ENCODE measurements around the gene NNT. TPM values are rescaled to one million over a fixed set of nuclear protein-coding genes. Genes with fewer than 3 reads are reported as not detected.
"Not testable (repeated sequence)": the region's sequence is repeated elsewhere in the genome, so short reads cannot be mapped to it uniquely, and the experiment has no call there.

NNT gene
- total RNA-seq, 1 experiment from 2014 or later, result 71.6 TPM

GRCh38 chr5:43592363-43592762 is 10.6 kb upstream of the NNT start:
- TF ChIP-seq EZH2 (IDR thresholded peaks at IDR 0.05; ENCODE audit: borderline replicate concordance, low read depth, low read length, poor library complexity, severe bottlenecking), result no peak
- no peak for TF ChIP-seq CTCF (conservative IDR thresholded peaks at IDR 0.05; ENCODE audit: low read depth, low read length)
- CTCF ChIA-PET, result no interaction called here

GRCh38 chr5:43598927-43599326 is 4.1 kb upstream of the NNT start:
- H3K36me3 ChIP-seq (ENCODE audit: insufficient read depth, low read length, poor library complexity, severe bottlenecking); H3K4me3 ChIP-seq (ENCODE audit: low read depth, low read length, poor library complexity, severe bottlenecking); POLR2A ChIA-PET (ENCODE audit: low non-redundant PET); H3K27ac ChIP-seq (ENCODE audit: low read depth, low read length, poor library complexity, severe bottlenecking); BruUV-seq (replicated peaks); intact Hi-C loops (cut with micrococcal nuclease; ENCODE audit: unreplicated experiment); CTCF ChIA-PET; H3K9me3 ChIP-seq (ENCODE audit: low read depth, low read length, poor library complexity, severe bottlenecking); H3K27me3 ChIP-seq (replicated peaks; ENCODE audit: insufficient read depth, low read depth, low read length, poor library complexity); DNase-seq (ENCODE audit: low spot score): not testable (repeated sequence)
- peaks cover 11% of the 10 kb centered on the region for H3K4me1 ChIP-seq (ENCODE audit: insufficient read depth, low read length, poor library complexity, severe bottlenecking)

More at GRCh38 chr5:43592363-43592762, 10.6 kb upstream of the NNT start:
- Histone ChIP-seq H3K4me1 (ENCODE audit: insufficient read depth, low read length, poor library complexity, severe bottlenecking) (peaks cover 3% of the 10 kb centered on the region), H3K9me3 (ENCODE audit: low read depth, low read length, poor library complexity, severe bottlenecking) (no peaks in the 10 kb centered on the region), H3K27ac (ENCODE audit: low read depth, low read length, poor library complexity, severe bottlenecking) (no peak overlapping the region), H3K36me3 (ENCODE audit: insufficient read depth, low read length, poor library complexity, severe bottlenecking) (no peaks in the 10 kb centered on the region), H3K27me3 (replicated peaks; ENCODE audit: insufficient read depth, low read depth, low read length, poor library complexity) (no peaks in the 10 kb centered on the region), H3K4me3 (ENCODE audit: low read depth, low read length, poor library complexity, severe bottlenecking) (no peak overlapping the region)
- DNase-seq (ENCODE audit: low spot score), result no peak
- POLR2A ChIA-PET (ENCODE audit: low non-redundant PET), result no interaction called here
- BruUV-seq (replicated peaks), result no TSS peak
- intact Hi-C loops (cut with micrococcal nuclease; ENCODE audit: unreplicated experiment), result no loop called here

DNA sequence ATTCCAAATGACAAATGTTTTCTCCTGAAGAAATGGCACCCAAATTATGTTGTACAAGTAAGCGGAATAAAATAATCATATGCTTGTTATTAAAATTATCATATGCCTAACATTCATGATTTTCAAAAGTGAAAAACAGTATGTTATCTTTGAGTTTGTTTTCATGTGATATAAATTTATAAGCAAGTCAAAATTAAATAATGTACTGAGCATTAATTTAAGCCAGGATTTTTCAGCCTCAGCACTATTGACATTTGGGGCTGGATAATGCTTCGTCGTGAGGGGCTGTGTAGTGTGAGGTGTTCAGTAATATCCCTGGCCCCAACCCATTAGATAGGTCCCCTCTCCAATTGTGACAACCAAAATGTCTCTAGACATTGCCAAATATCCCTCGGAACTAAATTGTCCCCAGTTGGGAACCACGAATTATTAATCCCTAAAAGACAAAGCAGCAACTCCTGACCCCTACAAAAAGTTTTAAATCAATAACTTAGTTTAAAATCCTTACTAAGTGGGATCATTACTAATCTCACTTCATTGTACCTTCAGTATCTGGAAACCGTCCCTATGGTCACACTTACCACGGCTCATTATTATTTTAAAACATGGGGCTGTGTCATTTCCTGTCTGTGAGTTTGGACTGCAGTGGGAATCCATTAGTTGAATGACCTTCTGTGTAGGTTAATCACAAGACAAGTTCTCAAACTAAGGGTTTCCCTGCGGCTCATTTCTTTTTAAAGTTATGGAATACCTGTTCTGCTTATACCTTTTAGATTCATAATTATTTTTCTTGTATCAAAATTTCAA is 1.3 kb upstream of the NNT start:
- TF ChIP-seq CTCF (conservative IDR thresholded peaks at IDR 0.05; ENCODE audit: low read depth, low read length), result no peak
- TF ChIP-seq EZH2 (IDR thresholded peaks at IDR 0.05; ENCODE audit: borderline replicate concordance, low read depth, low read length, poor library complexity, severe bottlenecking), result no peak

More for the DNA sequence above, 1.3 kb upstream of the NNT start:
- no TSS peak for BruUV-seq (replicated peaks)
- H3K4me3 ChIP-seq (ENCODE audit: low read depth, low read length, poor library complexity, severe bottlenecking), result peak overlapping the region; percentile 57
- ChIA-PET CTCF (no interaction called here), POLR2A (ENCODE audit: low non-redundant PET) (no interaction called here)
- peak overlapping the region; percentile 74 for H3K27ac ChIP-seq (ENCODE audit: low read depth, low read length, poor library complexity, severe bottlenecking)
- H3K27me3 ChIP-seq (replicated peaks; ENCODE audit: insufficient read depth, low read depth, low read length, poor library complexity), result no peaks in the 10 kb centered on the region
- H3K36me3 ChIP-seq (ENCODE audit: insufficient read depth, low read length, poor library complexity, severe bottlenecking), result no peaks in the 10 kb centered on the region
- intact Hi-C loops (cut with micrococcal nuclease; ENCODE audit: unreplicated experiment), result loop anchor here (5.0 kb wide), 1 partner anchor 44 kb away; the partner anchor contains the start of gene PAIP1
- DNase-seq (ENCODE audit: low spot score), result peak; percentile 68
- H3K9me3 ChIP-seq (ENCODE audit: low read depth, low read length, poor library complexity, severe bottlenecking), result no peaks in the 10 kb centered on the region
- H3K4me1 ChIP-seq (ENCODE audit: insufficient read depth, low read length, poor library complexity, severe bottlenecking), result peaks cover 11% of the 10 kb centered on the region

Measured in A673 (cell line).